Smooth muscle cell (in vitro differentiated cells): ENCODE results near the gene PEX3. TPM values are rescaled to one million over a fixed set of nuclear protein-coding genes. Genes with fewer than 3 reads are reported as not detected.

ENCODE experiments used
- DNase-seq: peaks from one replicate; lab custom pipeline; 2025; ENCODE audit not compliant: unreplicated experiment; lab: John Stamatoyannopoulos, UW
- H2AFZ ChIP-seq: fragments of 200-600 bp; sonication (generic); 2 replicates; pipeline ENCODE4 v1.6.0; 2016; ENCODE audit warnings: antibody characterized with exemption, low read depth, mild to moderate bottlenecking
- H3F3A ChIP-seq: fragments of 200-600 bp; sonication (generic); 2 replicates; pipeline ENCODE4 v1.6.0; 2017; ENCODE audit warnings: antibody characterized with exemption, low read depth
- H3K27ac ChIP-seq: fragments of 200-600 bp; sonication (generic); 2 replicates; pipeline ENCODE4 v1.5.1; 2016; ENCODE audit warnings: low read depth, mild to moderate bottlenecking
- H3K27me3 ChIP-seq: fragments of 200-600 bp; sonication (generic); 2 replicates; pipeline ENCODE4 v1.6.1; 2016; ENCODE audit warnings: low read depth, mild to moderate bottlenecking
- H3K36me3 ChIP-seq: fragments of 200-600 bp; sonication (generic); 2 replicates; pipeline ENCODE4 v1.5.1; 2016; ENCODE audit warnings: low read depth
- H3K4me1 ChIP-seq: fragments of 200-600 bp; sonication (generic); 2 replicates; pipeline ENCODE4 v1.5.1; 2016; ENCODE audit warnings: low read depth
- H3K4me2 ChIP-seq: fragments of 200-600 bp; sonication (generic); 2 replicates; pipeline ENCODE4 v1.6.0; 2016; ENCODE audit warnings: mild to moderate bottlenecking
- H3K4me3 ChIP-seq: fragments of 200-600 bp; sonication (generic); 2 replicates; pipeline ENCODE4 v1.5.1; 2016; ENCODE audit warnings: mild to moderate bottlenecking
- H3K79me2 ChIP-seq: fragments of 200-600 bp; sonication (generic); 2 replicates; pipeline ENCODE4 v1.6.0; 2016; ENCODE audit warnings: low read depth, mild to moderate bottlenecking
- H3K9ac ChIP-seq: fragments of 200-600 bp; sonication (generic); 2 replicates; pipeline ENCODE4 v1.6.0; 2016; ENCODE audit warnings: low read depth
- H3K9me3 ChIP-seq: fragments of 200-600 bp; sonication (generic); replicated peaks from 2 replicates; pipeline ENCODE4 v1.5.1; 2016; ENCODE audit warnings: low read depth
- H4K20me1 ChIP-seq: fragments of 200-600 bp; sonication (generic); 2 replicates; pipeline ENCODE4 v1.6.0; 2016; ENCODE audit warnings: low read depth
- WGBS: methylation state at CpG from one replicate; pipeline ENCODE4 v1.1.7; 2016; ENCODE audit warnings: low lambda C conversion rate; 5-methylcytosine and 5-hydroxymethylcytosine counted together
- polyA plus RNA-seq: library from polyadenylated mRNA; unstranded; fragments of >200 nt; fragmentation: Nextera tagmentation; extraction: Ambion mirVana; gene quantifications from 2 replicates; pipeline ENCODE4 v1.2.1, GENCODE V29; 2016
- total RNA-seq: library from RNA; depleted of rRNA; stranded (reverse); fragments of >200 nt; gene quantifications from 2 replicates; pipeline ENCODE4 v1.2.3, GENCODE V29; 2014
- TF ChIP-seq, protein P1 (sequence below): fragments of 200-600 bp; sonication (generic); IDR thresholded peaks from 2 replicates; pipeline ENCODE4 v1.5.1; 2017; ENCODE audit warnings: borderline replicate concordance, mild to moderate bottlenecking, antibody characterized with exemption; ENCODE audit not compliant: insufficient read depth, poor library complexity, severe bottlenecking

PEX3 gene
- total and polyA plus RNA-seq, 2 experiments from 2014 or later: 14.3 to 15.0 TPM

DNA sequence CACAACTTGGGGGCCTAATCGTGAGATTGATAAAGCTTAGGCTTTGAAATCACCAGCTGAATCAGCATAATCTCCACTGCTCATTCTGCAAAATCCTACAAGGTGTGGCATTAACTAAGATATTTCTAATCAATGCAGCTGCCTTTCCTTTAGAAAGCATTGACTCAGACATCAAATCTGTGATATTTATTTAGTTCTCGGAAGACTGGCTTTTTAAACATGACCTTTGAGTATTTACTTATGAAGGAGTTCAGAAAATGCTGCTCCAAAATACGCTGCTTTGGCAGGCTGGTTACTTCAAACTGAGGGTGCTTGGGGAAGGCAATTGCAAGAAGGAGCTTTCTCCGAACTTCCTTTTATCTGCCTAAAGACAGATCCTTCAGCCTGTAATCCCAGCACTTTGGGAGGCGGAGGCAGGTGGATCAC, 84.6 kb downstream of the PEX3 start:
- WGBS: 92% methylated on average over 5 of the region's 5 CpGs
- H3K4me2 ChIP-seq: no peak overlapping the region
- no peaks in the 10 kb centered on the region for H3K36me3 ChIP-seq
- no peak overlapping the region for H3K9ac ChIP-seq
- H2AFZ ChIP-seq: no peak overlapping the region
- H3K4me1 ChIP-seq: no peaks in the 10 kb centered on the region
- no peaks in the 10 kb centered on the region for H3F3A ChIP-seq
- no peaks in the 10 kb centered on the region for H4K20me1 ChIP-seq
- no peaks in the 10 kb centered on the region for H3K79me2 ChIP-seq
- H3K27me3 ChIP-seq: peaks cover 72% of the 10 kb centered on the region
- DNase-seq: no peak
- no peaks in the 10 kb centered on the region for H3K9me3 ChIP-seq
- H3K4me3 ChIP-seq: no peak overlapping the region
- TF ChIP-seq, protein P1, sequence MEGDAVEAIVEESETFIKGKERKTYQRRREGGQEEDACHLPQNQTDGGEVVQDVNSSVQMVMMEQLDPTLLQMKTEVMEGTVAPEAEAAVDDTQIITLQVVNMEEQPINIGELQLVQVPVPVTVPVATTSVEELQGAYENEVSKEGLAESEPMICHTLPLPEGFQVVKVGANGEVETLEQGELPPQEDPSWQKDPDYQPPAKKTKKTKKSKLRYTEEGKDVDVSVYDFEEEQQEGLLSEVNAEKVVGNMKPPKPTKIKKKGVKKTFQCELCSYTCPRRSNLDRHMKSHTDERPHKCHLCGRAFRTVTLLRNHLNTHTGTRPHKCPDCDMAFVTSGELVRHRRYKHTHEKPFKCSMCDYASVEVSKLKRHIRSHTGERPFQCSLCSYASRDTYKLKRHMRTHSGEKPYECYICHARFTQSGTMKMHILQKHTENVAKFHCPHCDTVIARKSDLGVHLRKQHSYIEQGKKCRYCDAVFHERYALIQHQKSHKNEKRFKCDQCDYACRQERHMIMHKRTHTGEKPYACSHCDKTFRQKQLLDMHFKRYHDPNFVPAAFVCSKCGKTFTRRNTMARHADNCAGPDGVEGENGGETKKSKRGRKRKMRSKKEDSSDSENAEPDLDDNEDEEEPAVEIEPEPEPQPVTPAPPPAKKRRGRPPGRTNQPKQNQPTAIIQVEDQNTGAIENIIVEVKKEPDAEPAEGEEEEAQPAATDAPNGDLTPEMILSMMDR: no peak
- H3K27ac ChIP-seq: no peak overlapping the region

- no peak overlapping the region for H3K27ac ChIP-seq
- no peak overlapping the region for H3K9ac ChIP-seq
- TF ChIP-seq, protein P1: no peak
- H3K4me2 ChIP-seq: peak overlapping the region; percentile 97
- no peaks in the 10 kb centered on the region for H3F3A ChIP-seq
- no peak for DNase-seq
- H3K4me1 ChIP-seq: no peaks in the 10 kb centered on the region
- peak overlapping the region; percentile 86 for H2AFZ ChIP-seq
- H3K79me2 ChIP-seq: no peaks in the 10 kb centered on the region
- peaks cover 65% of the 10 kb centered on the region for H3K27me3 ChIP-seq
- H3K9me3 ChIP-seq: no peaks in the 10 kb centered on the region
- H3K4me3 ChIP-seq: peak overlapping the region; percentile 62
- H3K36me3 ChIP-seq: no peaks in the 10 kb centered on the region
- 14% methylated on average over 13 of the region's 27 CpGs for WGBS
- H4K20me1 ChIP-seq: no peaks in the 10 kb centered on the region
These were observed 85.9 kb downstream of the PEX3 start for GRCh38 chr6:143536461-143536865.

DNA sequence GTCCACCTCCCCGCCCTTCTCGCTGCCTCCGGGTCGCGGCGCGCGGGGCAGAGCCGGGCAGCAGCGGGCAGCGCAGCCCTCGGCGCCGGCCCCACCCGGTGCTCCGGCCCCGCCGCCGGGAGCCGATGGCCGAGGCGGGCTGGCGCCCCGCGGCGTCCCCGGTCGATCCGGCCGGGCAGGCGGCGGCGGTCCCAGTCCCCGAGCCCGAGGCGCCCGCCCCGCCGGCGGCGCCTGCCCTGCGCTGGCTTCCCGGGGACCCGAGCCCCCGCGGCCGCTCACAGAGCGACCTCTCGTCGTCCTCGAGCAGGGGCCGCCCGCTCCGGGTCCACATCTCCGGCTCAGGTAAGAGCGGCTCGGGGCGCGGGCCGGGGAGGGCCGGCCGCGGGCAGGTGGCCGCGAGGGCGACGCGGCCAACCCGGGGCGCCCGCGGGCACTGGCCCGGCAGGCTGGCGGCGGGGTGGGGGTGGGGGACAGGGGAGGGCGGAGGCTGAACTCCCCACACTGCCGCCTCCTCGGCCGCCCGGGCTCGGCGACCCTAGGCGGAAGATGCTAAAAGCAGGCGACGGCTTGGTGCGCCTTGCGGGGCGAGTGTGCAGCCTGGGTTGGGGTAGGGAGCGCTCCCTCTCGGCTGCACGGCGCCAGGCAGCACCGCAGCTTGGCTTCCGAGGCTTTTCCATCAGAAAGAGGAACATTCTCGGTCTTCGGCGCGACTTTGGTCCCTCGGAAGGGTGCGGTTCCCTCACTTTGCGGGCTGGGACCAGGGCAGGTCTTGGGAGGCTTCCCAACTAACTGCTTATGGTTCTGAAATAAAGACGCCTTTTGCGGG, 86.5 kb downstream of the PEX3 start:
- Histone ChIP-seq H3K9me3 (no peaks in the 10 kb centered on the region), H3K36me3 (no peaks in the 10 kb centered on the region), H2AFZ (peak overlapping the region; percentile 95), H3K4me3 (peak overlapping the region; percentile 62), H3K27me3 (peaks cover 59% of the 10 kb centered on the region), H3K27ac (no peak overlapping the region), H3K4me2 (peak overlapping the region; percentile 97), H3F3A (no peaks in the 10 kb centered on the region), H4K20me1 (no peaks in the 10 kb centered on the region), H3K9ac (no peak overlapping the region), H3K4me1 (no peaks in the 10 kb centered on the region), H3K79me2 (no peaks in the 10 kb centered on the region)
- WGBS: 2% methylated on average over 47 of the region's 103 CpGs
- TF ChIP-seq, protein P1: peak; percentile 11
- DNase-seq: no peak
